ENCODE results near the gene STAMBP. TPM values are rescaled to one million over a fixed set of nuclear protein-coding genes. Genes with fewer than 3 reads are reported as not detected.

The STAMBP gene
- polyA plus RNA-seq, 1 donor (not counting 4 experiments of a cell fraction or from before 2014, with no cell fraction given): 95.4 TPM

DNA sequence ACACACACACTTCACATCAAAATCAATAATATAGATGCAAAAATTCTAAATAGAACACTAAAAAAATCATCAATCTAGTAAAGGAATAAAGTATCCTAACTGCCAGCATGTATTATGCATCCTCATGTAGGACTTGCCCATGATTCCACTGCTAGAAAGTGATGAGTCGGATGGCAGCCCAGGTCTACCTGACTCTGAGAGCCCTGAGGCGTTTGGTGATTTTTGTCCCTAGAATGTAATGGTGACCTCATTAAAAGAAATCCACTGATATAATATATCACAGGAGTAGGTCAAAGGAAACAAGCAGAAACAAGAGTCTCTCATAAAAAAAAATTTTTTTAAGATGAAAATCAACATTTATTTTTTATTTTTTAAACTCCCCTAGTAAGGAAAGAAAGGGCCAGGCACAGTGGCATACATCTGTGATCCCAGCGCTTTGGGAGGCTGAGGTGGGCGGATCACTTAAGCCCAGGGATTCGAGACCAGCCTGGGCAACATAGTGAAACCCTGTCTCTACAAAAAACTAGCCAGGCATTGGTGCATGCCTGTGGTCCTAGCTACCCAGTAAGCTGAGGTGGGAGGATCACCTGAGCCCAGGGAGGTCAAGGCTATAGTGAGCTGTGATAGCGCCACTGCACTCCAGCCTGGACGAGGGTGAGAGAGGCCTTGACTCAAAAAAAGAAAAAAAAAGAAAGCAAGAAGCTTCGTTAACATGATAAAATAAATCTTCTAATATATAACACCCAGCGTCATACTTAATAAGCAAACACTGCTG lies 39.6 kb downstream of the STAMBP start:
- Histone ChIP-seq H3K9me3 (ENCODE audit: control insufficient read depth, low read depth, low read length) (no peaks in the 10 kb centered on the region), H3K27ac (ENCODE audit: control insufficient read depth, insufficient read depth, low read length) (no peak overlapping the region), H3K79me2 (ENCODE audit: control insufficient read depth, insufficient read depth, low read length) (no peaks in the 10 kb centered on the region), H3K36me3 (ENCODE audit: control insufficient read depth in 2 of 2, extremely low read depth in 1 of 2, insufficient read depth in 2 of 2, low read length in 2 of 2) (peaks cover 13 to 32% of the 10 kb centered on the region in 2 experiments), H3K27me3 (ENCODE audit: control insufficient read depth, extremely low read depth, insufficient read depth, low read length) (no peaks in the 10 kb centered on the region), H2AFZ (ENCODE audit: control insufficient read depth, low read length) (no peak overlapping the region), H3K9ac (ENCODE audit: control insufficient read depth, extremely low read depth, insufficient read depth, low read length) (no peak overlapping the region), H3K4me2 (ENCODE audit: control insufficient read depth, extremely low read depth, insufficient read depth, low read depth, low read length) (no peak overlapping the region), H3K4me1 (ENCODE audit: control insufficient read depth, extremely low read depth, insufficient read depth, low read length) (no peaks in the 10 kb centered on the region), H3K4me3 (ENCODE audit: control insufficient read depth in 2 of 3, extremely low read depth in 1 of 3, insufficient read depth in 2 of 3, low read depth in 1 of 3, low read length in 3 of 3) (no peak overlapping the region), H4K20me1 (ENCODE audit: control insufficient read depth, extremely low read depth, insufficient read depth, low read length) (no peaks in the 10 kb centered on the region), H3K9me1 (ENCODE audit: control insufficient read depth, extremely low read depth, insufficient read depth, low read length) (no peaks in the 10 kb centered on the region)
- no peak for FAIRE-seq
- no peak for TF ChIP-seq CTCF (optimal IDR thresholded peaks at IDR 0.05 in 1 of 3, IDR thresholded peaks at IDR 0.05 in 1 of 3, conservative IDR thresholded peaks at IDR 0.05 in 1 of 3; ENCODE audit: extremely low read depth in 1 of 3, insufficient read depth in 2 of 3, low read length in 3 of 3)
- TF ChIP-seq EZH2 (IDR thresholded peaks at IDR 0.05; ENCODE audit: low read length): no peak
- dilution Hi-C loops (cut with MboI; ENCODE audit: extremely low pct_ligation_motif_present, low sequenced_read_pairs): no loop called here
- DNase-seq (ENCODE audit: low read depth, low spot score): no peak

- no peaks in the 10 kb centered on the region for H3K9me1 ChIP-seq (ENCODE audit: control insufficient read depth, extremely low read depth, insufficient read depth, low read length)
- H3K79me2 ChIP-seq (ENCODE audit: control insufficient read depth, insufficient read depth, low read length): no peaks in the 10 kb centered on the region
- no peak overlapping the region for H3K4me2 ChIP-seq (ENCODE audit: control insufficient read depth, extremely low read depth, insufficient read depth, low read depth, low read length)
- no peak overlapping the region for H3K9ac ChIP-seq (ENCODE audit: control insufficient read depth, extremely low read depth, insufficient read depth, low read length)
- no peaks in the 10 kb centered on the region for H3K9me3 ChIP-seq (ENCODE audit: control insufficient read depth, low read depth, low read length)
- H3K4me3 ChIP-seq (ENCODE audit: control insufficient read depth in 2 of 3, extremely low read depth in 1 of 3, insufficient read depth in 2 of 3, low read depth in 1 of 3, low read length in 3 of 3): no peak overlapping the region
- no peaks in the 10 kb centered on the region for H4K20me1 ChIP-seq (ENCODE audit: control insufficient read depth, extremely low read depth, insufficient read depth, low read length)
- TF ChIP-seq EZH2 (IDR thresholded peaks at IDR 0.05; ENCODE audit: low read length) (no peak), CTCF (optimal IDR thresholded peaks at IDR 0.05 in 1 of 3, IDR thresholded peaks at IDR 0.05 in 1 of 3, conservative IDR thresholded peaks at IDR 0.05 in 1 of 3; ENCODE audit: extremely low read depth in 1 of 3, insufficient read depth in 2 of 3, low read length in 3 of 3) (no peak)
- H3K27ac ChIP-seq (ENCODE audit: control insufficient read depth, insufficient read depth, low read length): no peak overlapping the region
- H3K36me3 ChIP-seq (ENCODE audit: control insufficient read depth in 2 of 2, extremely low read depth in 1 of 2, insufficient read depth in 2 of 2, low read length in 2 of 2): peaks cover 5 to 20% of the 10 kb centered on the region in 2 experiments
- H3K27me3 ChIP-seq (ENCODE audit: control insufficient read depth, extremely low read depth, insufficient read depth, low read length): no peaks in the 10 kb centered on the region
- no peak overlapping the region for H2AFZ ChIP-seq (ENCODE audit: control insufficient read depth, low read length)
- H3K4me1 ChIP-seq (ENCODE audit: control insufficient read depth, extremely low read depth, insufficient read depth, low read length): no peaks in the 10 kb centered on the region
- dilution Hi-C loops (cut with MboI; ENCODE audit: extremely low pct_ligation_motif_present, low sequenced_read_pairs): no loop called here
- DNase-seq (ENCODE audit: low read depth, low spot score) (no peak), FAIRE-seq (no peak)
Measured at GRCh38 chr2:73870084-73870483, 41.3 kb downstream of the STAMBP start.
